HepG2 (cell line): Measurements from ENCODE around the gene HPDL.

Experiments
- FOSL2 ChIP-seq: sonication (generic); formaldehyde crosslinking; IDR thresholded peaks from 2 replicates; pipeline ENCODE4 v1.4.0; 2020; ENCODE audit warnings: missing genetic modification reagents
- NCOA5 ChIP-seq: sonication (generic); formaldehyde crosslinking; IDR thresholded peaks from 2 replicates; pipeline ENCODE4 v1.4.0; 2020; ENCODE audit warnings: missing genetic modification reagents
- RAD21 ChIP-seq: fragments of 450-650 bp; formaldehyde crosslinking; IDR thresholded peaks from 2 replicates; pipeline ENCODE4 v1.5.0; 2020; ENCODE audit warnings: mild to moderate bottlenecking
- RFX3 ChIP-seq: IDR thresholded peaks from 2 replicates; pipeline ENCODE4 v1.6.1; 2016; ENCODE audit warnings: missing biosample characterization, missing genetic modification reagents
- THAP11 ChIP-seq: IDR thresholded peaks from 2 replicates; pipeline ENCODE4 v1.6.1; 2016; ENCODE audit warnings: missing biosample characterization, missing genetic modification reagents
- ZNF281 ChIP-seq: sonication (generic); formaldehyde crosslinking; IDR thresholded peaks from 2 replicates; pipeline ENCODE4 v1.4.0; 2020; ENCODE audit warnings: missing genetic modification reagents, borderline replicate concordance
- ZNF282 ChIP-seq: fragments of 450-650 bp; IDR thresholded peaks from 2 replicates; pipeline ENCODE4 v1.6.1; 2018; ENCODE audit not compliant: partially characterized antibody

- TF ChIP-seq ZNF282 (no peak), FOSL2 (CRISPR knock-in tag) (peak; percentile 74), THAP11 (CRISPR knock-in tag) (peak; percentile 44; the same call in 1 of the 2 replicates), NCOA5 (no peak), RFX3 (CRISPR knock-in tag) (no peak), ZNF281 (CRISPR knock-in tag) (no peak), RAD21 (CRISPR knock-in tag) (no peak)
These were observed 9.2 kb downstream of the HPDL start for GRCh38 chr1:45335855-45336324.
